Measurements from ENCODE around the gene RCOR1. TPM values are rescaled to one million over a fixed set of nuclear protein-coding genes. Genes with fewer than 3 reads are reported as not detected.

RCOR1 gene
- total and polyA plus RNA-seq, 2 of the 4 experiments (the other 2 are of a cell fraction) = 9.0 to 11.2 TPM

DNA sequence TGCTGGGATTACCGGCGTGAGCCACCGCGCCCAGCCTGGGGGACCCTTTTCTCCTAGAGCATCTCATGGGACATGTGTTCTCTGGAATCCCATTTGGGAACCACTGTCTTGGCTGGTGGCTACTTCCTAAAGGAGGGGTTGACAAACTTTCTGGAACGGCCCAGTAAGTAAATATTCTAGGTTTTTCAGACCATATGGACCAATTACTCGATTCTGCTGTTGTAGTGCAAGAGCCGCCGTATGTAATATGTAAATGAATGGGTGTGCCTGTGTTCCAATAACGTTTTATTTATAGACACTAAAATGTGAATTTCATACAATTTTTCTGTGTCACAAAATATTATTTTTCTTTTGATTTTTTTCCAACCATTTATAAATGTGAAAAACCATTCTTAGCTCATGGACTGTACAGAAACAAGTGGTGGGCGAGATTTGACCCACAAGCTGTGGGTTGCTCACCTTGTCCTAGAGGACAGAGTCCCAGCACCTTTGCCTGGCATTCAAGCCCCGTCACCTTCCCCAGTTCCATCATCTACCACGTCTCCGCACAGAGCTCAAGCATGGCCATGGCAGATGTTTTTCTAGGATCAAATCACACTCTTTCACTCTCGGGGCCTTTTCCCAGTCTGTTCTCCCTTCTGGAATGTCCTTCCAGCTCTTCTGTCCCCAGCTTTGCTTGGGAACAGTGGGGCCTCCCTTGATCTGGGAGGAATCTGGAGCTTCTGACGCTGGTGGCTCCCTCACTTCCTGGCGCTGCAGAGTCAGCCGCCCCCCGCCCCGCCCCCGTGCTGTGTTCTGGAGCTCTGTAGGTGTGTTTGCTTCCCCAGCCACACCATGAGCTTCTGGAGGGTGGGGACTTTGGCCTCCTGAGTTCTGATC lies 17.9 kb upstream of the RCOR1 start:
- Histone ChIP-seq H4K5ac (ENCODE audit: low read depth, low read length) (no peak overlapping the region), H3K4me1 (ENCODE audit: control insufficient read depth, insufficient read depth, low read length) (peaks cover 4% of the 10 kb centered on the region; the same call in 1 of the 2 replicates), H3K4ac (ENCODE audit: low read depth, low read length) (0 out of 2 replicates have a peak overlapping the region, but pooled peaks have one; percentile 47), H3K9me1 (ENCODE audit: insufficient read depth, low read length) (peaks cover 7% of the 10 kb centered on the region), H2AK9ac (replicated peaks; ENCODE audit: low read depth, low read length, poor library complexity) (peak overlapping the region; percentile 97), H3K56ac (ENCODE audit: extremely low read depth, insufficient read depth, low read length) (no peak overlapping the region), H3K79me1 (ENCODE audit: low read depth in 1 of 2, low read length in 2 of 2) (no peaks in the 10 kb centered on the region; a peak in 1 of 4 replicates), H3K18ac (ENCODE audit: low read depth, low read length) (peak overlapping the region; percentile 28; the same call in 1 of the 2 replicates), H4K91ac (ENCODE audit: insufficient read depth, low read depth, low read length) (no peak overlapping the region), H3K4me2 (ENCODE audit: low read depth, low read length) (no peak overlapping the region), H3K9ac (ENCODE audit: low read depth, low read length) (no peak overlapping the region), H3K9me3 (ENCODE audit: control insufficient read depth, insufficient read depth, low read length) (no peaks in the 10 kb centered on the region), H2BK15ac (ENCODE audit: low read depth, low read length) (no peak overlapping the region), H3K27ac (ENCODE audit: insufficient read depth, low read length) (no peak overlapping the region), H2AFZ (replicated peaks; ENCODE audit: low read length, poor library complexity) (peak overlapping the region; percentile 80), H2BK20ac (ENCODE audit: low read depth, low read length) (no peak overlapping the region), H2AK5ac (ENCODE audit: low read depth, low read length) (no peak overlapping the region), H3K23ac (ENCODE audit: low read depth, low read length) (no peak overlapping the region), H2BK5ac (ENCODE audit: low read depth, low read length, poor library complexity, severe bottlenecking) (no peak overlapping the region), H3K4me3 (ENCODE audit: insufficient read depth, low read depth, low read length) (no peak overlapping the region), H4K20me1 (ENCODE audit: insufficient read depth, low read length) (no peaks in the 10 kb centered on the region), H3K27me3 (ENCODE audit: control insufficient read depth, insufficient read depth, low read length) (no peaks in the 10 kb centered on the region; the same call in 1 of the 2 replicates), H3K36me3 (ENCODE audit: control insufficient read depth, insufficient read depth, low read length) (no peaks in the 10 kb centered on the region), H3K14ac (replicated peaks; ENCODE audit: low read depth, low read length) (no peak overlapping the region), H2BK120ac (ENCODE audit: low read depth, low read length) (no peak overlapping the region), H4K8ac (ENCODE audit: low read depth in 2 of 2, low read length in 2 of 2) (0 out of 4 replicates have a peak overlapping the region, but pooled peaks of 1 of the 2 experiments have one; percentile 39)
- ChIA-PET CTCF (interaction anchor here (0.7 kb wide), 1 partner anchor 34 kb away, joined by 4 read pairs; no protein-coding TSS in a partner anchor), POLR2A (ENCODE audit: unreplicated experiment) (no interaction called here)
- WGBS, 2 experiments (ENCODE audit: extremely low coverage in 2 of 2, insufficient read length in 1 of 2) = 81% methylated on average over 6 of the region's 20 CpGs; no CpG with 5 or more reads in 1 of the 2 experiments
- DNase-seq (no peak), ATAC-seq (ENCODE audit: low read depth) (no peak)
- dilution Hi-C loops (cut with HindIII; ENCODE audit: low sequenced_read_pairs, unreplicated experiment) = no loop called here
- in situ Hi-C loops (cut with MboI; ENCODE audit: low sequenced_read_pairs) = no loop called here
- no TSS peak for BruUV-seq (replicated peaks)
- intact Hi-C loops (cut with micrococcal nuclease) = no loop called here
- TF ChIP-seq USF2 (IDR thresholded peaks at IDR 0.05; ENCODE audit: low read depth, low read length) (no peak), MXI1 (IDR thresholded peaks at IDR 0.05; ENCODE audit: borderline replicate concordance, low read depth, low read length) (no peak), CEBPB (IDR thresholded peaks at IDR 0.05; ENCODE audit: low read depth, low read length) (no peak), MAFK (IDR thresholded peaks at IDR 0.05; ENCODE audit: low read depth, low read length) (no peak), BHLHE40 (IDR thresholded peaks at IDR 0.05; ENCODE audit: low read depth, low read length) (no peak), RCOR1 (IDR thresholded peaks at IDR 0.05; ENCODE audit: insufficient replicate concordance, low read length) (no peak), NFE2L2 (IDR thresholded peaks at IDR 0.05; ENCODE audit: low read depth, low read length) (no peak), FOS (IDR thresholded peaks at IDR 0.05; ENCODE audit: low read depth, low read length) (no peak), MAZ (IDR thresholded peaks at IDR 0.05; ENCODE audit: borderline replicate concordance, low read depth, low read length) (no peak), RFX5 (IDR thresholded peaks at IDR 0.05; ENCODE audit: low read depth, low read length) (no peak), SMC3 (IDR thresholded peaks at IDR 0.05; ENCODE audit: low read depth, low read length) (no peak)
- TF ChIP-seq, protein P1, sequence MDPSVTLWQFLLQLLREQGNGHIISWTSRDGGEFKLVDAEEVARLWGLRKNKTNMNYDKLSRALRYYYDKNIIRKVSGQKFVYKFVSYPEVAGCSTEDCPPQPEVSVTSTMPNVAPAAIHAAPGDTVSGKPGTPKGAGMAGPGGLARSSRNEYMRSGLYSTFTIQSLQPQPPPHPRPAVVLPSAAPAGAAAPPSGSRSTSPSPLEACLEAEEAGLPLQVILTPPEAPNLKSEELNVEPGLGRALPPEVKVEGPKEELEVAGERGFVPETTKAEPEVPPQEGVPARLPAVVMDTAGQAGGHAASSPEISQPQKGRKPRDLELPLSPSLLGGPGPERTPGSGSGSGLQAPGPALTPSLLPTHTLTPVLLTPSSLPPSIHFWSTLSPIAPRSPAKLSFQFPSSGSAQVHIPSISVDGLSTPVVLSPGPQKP (IDR thresholded peaks at IDR 0.05; ENCODE audit: borderline replicate concordance, low read depth, low read length) = no peak
- TF ChIP-seq, protein P2, sequence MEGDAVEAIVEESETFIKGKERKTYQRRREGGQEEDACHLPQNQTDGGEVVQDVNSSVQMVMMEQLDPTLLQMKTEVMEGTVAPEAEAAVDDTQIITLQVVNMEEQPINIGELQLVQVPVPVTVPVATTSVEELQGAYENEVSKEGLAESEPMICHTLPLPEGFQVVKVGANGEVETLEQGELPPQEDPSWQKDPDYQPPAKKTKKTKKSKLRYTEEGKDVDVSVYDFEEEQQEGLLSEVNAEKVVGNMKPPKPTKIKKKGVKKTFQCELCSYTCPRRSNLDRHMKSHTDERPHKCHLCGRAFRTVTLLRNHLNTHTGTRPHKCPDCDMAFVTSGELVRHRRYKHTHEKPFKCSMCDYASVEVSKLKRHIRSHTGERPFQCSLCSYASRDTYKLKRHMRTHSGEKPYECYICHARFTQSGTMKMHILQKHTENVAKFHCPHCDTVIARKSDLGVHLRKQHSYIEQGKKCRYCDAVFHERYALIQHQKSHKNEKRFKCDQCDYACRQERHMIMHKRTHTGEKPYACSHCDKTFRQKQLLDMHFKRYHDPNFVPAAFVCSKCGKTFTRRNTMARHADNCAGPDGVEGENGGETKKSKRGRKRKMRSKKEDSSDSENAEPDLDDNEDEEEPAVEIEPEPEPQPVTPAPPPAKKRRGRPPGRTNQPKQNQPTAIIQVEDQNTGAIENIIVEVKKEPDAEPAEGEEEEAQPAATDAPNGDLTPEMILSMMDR (conservative IDR thresholded peaks at IDR 0.05; ENCODE audit: low read depth, low read length) = no peak
